ENCODE data around the gene GPR108. TPM values are rescaled to one million over a fixed set of nuclear protein-coding genes. Genes with fewer than 3 reads are reported as not detected.
"Not testable (repeated sequence)": the region's sequence is repeated elsewhere in the genome, so short reads cannot be mapped to it uniquely, and the experiment has no call there.

Gene GPR108
- total RNA-seq, 1 donor from 2014 or later, result 45.4 TPM

GRCh38 chr19:6774821-6775707 lies 37.7 kb upstream of the GPR108 start:
- DNase-seq (ENCODE audit: extremely low spot score, unreplicated experiment), result no peak
- no peak for TF ChIP-seq CTCF (IDR thresholded peaks at IDR 0.05)
- H3K4me3 Mint-ChIP-seq (ENCODE audit: unreplicated experiment), result no peak overlapping the region
- no peaks in the 10 kb centered on the region for H3K4me1 Mint-ChIP-seq (ENCODE audit: unreplicated experiment)
- H3K36me3 Mint-ChIP-seq (ENCODE audit: unreplicated experiment), result no peaks in the 10 kb centered on the region
- no peaks in the 10 kb centered on the region for H3K9me3 Mint-ChIP-seq (ENCODE audit: unreplicated experiment)
- peaks cover 2% of the 10 kb centered on the region for H3K27me3 Mint-ChIP-seq (ENCODE audit: unreplicated experiment)
- no peak overlapping the region for H3K27ac Mint-ChIP-seq (ENCODE audit: unreplicated experiment)

- Mint-ChIP-seq H3K4me3 (ENCODE audit: unreplicated experiment) (no peak overlapping the region), H3K9me3 (ENCODE audit: unreplicated experiment) (no peaks in the 10 kb centered on the region), H3K27ac (ENCODE audit: unreplicated experiment) (no peak overlapping the region), H3K36me3 (ENCODE audit: unreplicated experiment) (no peaks in the 10 kb centered on the region), H3K27me3 (ENCODE audit: unreplicated experiment) (peaks cover 2% of the 10 kb centered on the region), H3K4me1 (ENCODE audit: unreplicated experiment) (no peaks in the 10 kb centered on the region)
- TF ChIP-seq CTCF (IDR thresholded peaks at IDR 0.05), result no peak
- DNase-seq (ENCODE audit: extremely low spot score, unreplicated experiment), result no peak
Measured at GRCh38 chr19:6773323-6773931, 36.0 kb upstream of the GPR108 start.

GRCh38 chr19:6772866-6773322 lies 35.5 kb upstream of the GPR108 start:
- no peak overlapping the region for H3K27ac Mint-ChIP-seq (ENCODE audit: unreplicated experiment)
- TF ChIP-seq CTCF (IDR thresholded peaks at IDR 0.05), result no peak

GRCh38 chr19:6772028-6772865 lies 34.9 kb upstream of the GPR108 start, which contains the start of gene VAV1:
VAV1 (plus strand) TSS chr19:6772708; CDS start chr19:6772808, 100 bp downstream.
- Mint-ChIP-seq H3K4me1 (ENCODE audit: unreplicated experiment) (peaks cover 4% of the 10 kb centered on the region), H3K4me3 (ENCODE audit: unreplicated experiment) (no peak within 1 kb of the TSS), H3K9me3 (ENCODE audit: unreplicated experiment) (no peaks in the 10 kb centered on the region), H3K36me3 (ENCODE audit: unreplicated experiment) (no peaks in the 10 kb centered on the region), H3K27me3 (ENCODE audit: unreplicated experiment) (peaks cover 5% of the 10 kb centered on the region), H3K27ac (ENCODE audit: unreplicated experiment) (no peak within 1 kb of the TSS)
- peak; percentile 12 for TF ChIP-seq CTCF (IDR thresholded peaks at IDR 0.05)
- no peak for DNase-seq (ENCODE audit: extremely low spot score, unreplicated experiment)

More at GRCh38 chr19:6772866-6773322, 35.5 kb upstream of the GPR108 start:
- H3K27me3 Mint-ChIP-seq (ENCODE audit: unreplicated experiment), result peaks cover 2% of the 10 kb centered on the region
- no peaks in the 10 kb centered on the region for H3K9me3 Mint-ChIP-seq (ENCODE audit: unreplicated experiment)
- H3K4me3 Mint-ChIP-seq (ENCODE audit: unreplicated experiment), result no peak overlapping the region
- DNase-seq (ENCODE audit: extremely low spot score, unreplicated experiment), result no peak
- H3K4me1 Mint-ChIP-seq (ENCODE audit: unreplicated experiment), result no peaks in the 10 kb centered on the region
- H3K36me3 Mint-ChIP-seq (ENCODE audit: unreplicated experiment), result no peaks in the 10 kb centered on the region

GRCh38 chr19:6771648-6772027 lies 34.3 kb upstream of the GPR108 start:
- H3K9me3 Mint-ChIP-seq (ENCODE audit: unreplicated experiment); H3K4me1 Mint-ChIP-seq (ENCODE audit: unreplicated experiment); H3K27ac Mint-ChIP-seq (ENCODE audit: unreplicated experiment); H3K36me3 Mint-ChIP-seq (ENCODE audit: unreplicated experiment); H3K4me3 Mint-ChIP-seq (ENCODE audit: unreplicated experiment); DNase-seq (ENCODE audit: extremely low spot score, unreplicated experiment); H3K27me3 Mint-ChIP-seq (ENCODE audit: unreplicated experiment): not testable (repeated sequence)
